GM18520 (cell line): ENCODE results near the gene ABLIM3.

Source experiments
- ATAC-seq: cut with Tn5 transposase; IDR thresholded peaks from one replicate; pipeline ENCODE4 v1.9.1; 2021; ENCODE audit not compliant: unreplicated experiment

Gene ABLIM3

GRCh38 chr5:149141224-149141956 lies at the start of gene ABLIM3:
Gene ABLIM3, plus strand, starts transcription at chr5:149141493. Its CDS starts 603 bp downstream, at chr5:149142096.
- no peak for ATAC-seq

DNA sequence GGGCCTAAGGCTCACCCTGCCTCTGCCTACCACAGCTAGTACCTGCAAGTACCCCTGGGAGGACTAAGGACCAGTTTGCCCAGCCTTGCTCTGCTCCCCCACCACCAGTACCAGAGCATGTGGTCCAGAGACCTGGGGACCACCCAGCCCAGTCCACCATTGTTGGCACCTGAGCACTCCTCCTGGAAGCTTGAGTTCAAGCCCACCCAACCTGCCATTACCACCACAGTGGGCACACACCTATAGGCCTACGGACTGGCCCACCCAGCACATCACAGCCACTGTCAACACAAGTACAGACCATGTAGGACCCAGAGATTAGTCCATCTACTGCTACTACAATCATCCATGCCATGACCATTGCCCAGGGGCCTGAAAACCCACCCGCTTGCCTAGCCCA lies 47.7 kb upstream of the ABLIM3 start:
- no peak for ATAC-seq

- no peak for ATAC-seq
Observed at GRCh38 chr5:149094996-149095395, 46.3 kb upstream of the ABLIM3 start.

DNA sequence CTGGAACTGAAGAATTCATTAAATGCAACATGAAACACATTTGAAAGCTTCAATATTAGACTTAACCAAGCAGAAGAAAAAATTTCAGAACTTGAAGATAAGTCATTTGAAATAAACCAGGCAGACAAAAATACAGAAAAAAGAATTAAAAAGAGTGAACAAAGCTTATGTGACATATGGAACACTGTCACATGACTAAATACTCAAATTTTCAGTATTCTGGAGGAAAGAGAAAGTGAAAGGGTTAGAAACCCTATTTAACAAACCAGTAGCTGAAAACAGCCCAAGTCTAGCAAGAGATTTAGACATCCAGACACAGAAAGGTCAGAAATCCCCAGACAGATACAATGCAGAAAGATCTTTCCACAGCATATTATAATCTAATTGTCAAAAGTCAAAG lies 41.4 kb upstream of the ABLIM3 start:
- ATAC-seq = no peak

- no peak for ATAC-seq
Observed at GRCh38 chr5:149100331-149100730, 41.0 kb upstream of the ABLIM3 start.

DNA sequence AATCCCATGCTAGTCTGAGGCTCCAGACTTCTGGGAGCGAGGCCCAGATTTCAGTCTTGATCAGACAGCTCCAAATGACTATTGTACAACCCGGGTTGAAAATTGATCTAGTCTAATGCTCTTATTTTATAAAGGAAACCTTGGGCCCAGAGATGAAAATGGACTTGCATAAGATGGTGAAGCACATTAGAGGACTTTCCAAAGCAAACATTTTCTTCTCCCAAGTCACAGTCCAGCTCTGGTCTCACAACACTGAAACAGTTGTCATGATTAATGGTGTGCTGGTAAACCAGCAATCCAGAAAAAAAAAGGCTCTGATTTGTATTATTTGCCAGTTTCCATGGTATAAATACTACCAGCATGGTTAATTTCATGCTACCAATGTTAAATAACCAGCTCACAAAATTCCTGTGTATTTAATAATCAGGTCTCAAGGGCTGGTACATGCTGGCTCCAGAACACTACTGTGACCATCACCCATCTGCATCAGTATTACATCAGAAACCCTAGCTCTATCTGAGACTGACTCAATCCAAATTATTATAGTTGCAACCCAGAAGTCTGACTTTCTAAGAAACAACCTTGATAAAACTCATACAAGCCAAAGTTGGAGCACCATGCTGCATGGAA lies 32.5 kb upstream of the ABLIM3 start:
- no peak for ATAC-seq

DNA sequence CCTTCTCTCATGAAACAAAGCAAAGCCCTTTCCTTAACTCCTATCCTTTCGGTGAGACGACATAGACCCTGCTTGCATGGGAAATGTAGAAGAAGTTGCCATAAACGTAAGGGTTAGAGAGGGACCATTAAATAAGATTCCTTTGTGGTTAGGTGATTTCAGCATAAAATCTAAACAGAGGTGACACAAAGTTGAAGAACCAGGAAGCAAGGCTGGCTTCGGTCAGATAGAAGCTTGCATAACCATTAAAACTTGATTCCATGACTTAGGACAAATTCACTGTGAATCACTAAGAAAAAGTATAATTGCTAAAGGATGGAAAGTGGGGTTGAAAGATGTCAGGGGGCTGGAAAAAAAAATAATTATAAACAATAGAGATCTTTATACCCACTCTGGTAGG lies 30.9 kb upstream of the ABLIM3 start:
- ATAC-seq = no peak

GRCh38 chr5:149113669-149114068 lies 27.6 kb upstream of the ABLIM3 start:
- ATAC-seq = no peak

- no peak for ATAC-seq
Observed at GRCh38 chr5:149114403-149115312, 26.6 kb upstream of the ABLIM3 start.

- ATAC-seq = peak; percentile 79
Observed at GRCh38 chr5:149117970-149118369, 23.3 kb upstream of the ABLIM3 start.

DNA sequence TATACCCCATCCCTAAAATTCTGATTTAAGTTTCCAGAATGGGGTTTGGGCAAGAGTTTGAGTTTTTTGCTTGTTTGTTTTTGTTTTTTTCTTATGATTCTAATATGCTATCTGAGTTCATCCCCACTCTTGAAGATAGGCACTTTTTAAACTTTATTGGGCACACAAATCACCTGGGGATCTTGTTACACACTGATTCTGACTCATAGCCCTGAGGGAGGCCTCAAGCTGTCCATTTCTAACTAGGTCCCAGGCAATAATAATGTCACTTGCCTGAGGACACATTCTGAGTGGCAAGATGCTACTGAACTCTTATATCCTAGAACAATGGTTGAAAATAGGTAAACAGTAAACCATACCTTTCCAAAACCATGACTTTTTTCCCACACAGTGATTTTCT lies 22.8 kb upstream of the ABLIM3 start:
- ATAC-seq = no peak

DNA sequence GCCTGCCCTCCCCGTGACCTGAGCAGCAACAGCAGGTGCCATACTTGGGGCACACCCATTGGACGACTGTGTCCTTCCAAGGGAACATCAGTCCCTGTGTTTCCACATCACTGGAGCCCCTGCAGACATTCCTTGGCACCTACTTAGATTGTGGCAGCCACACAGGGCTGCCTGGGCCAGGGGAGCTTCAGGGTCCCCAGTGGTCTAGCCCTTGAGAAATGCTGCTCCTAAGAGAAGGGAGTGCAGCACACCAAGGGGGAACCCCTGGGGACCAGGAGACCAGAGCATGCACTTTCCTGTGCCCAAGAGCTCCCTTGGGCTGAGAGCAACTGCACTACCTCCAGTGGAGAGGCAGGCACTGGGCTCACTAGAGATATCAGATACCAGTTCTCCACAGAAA lies 20.1 kb upstream of the ABLIM3 start:
- no peak for ATAC-seq

GRCh38 chr5:149123211-149123610 lies 18.1 kb upstream of the ABLIM3 start:
- no peak for ATAC-seq

DNA sequence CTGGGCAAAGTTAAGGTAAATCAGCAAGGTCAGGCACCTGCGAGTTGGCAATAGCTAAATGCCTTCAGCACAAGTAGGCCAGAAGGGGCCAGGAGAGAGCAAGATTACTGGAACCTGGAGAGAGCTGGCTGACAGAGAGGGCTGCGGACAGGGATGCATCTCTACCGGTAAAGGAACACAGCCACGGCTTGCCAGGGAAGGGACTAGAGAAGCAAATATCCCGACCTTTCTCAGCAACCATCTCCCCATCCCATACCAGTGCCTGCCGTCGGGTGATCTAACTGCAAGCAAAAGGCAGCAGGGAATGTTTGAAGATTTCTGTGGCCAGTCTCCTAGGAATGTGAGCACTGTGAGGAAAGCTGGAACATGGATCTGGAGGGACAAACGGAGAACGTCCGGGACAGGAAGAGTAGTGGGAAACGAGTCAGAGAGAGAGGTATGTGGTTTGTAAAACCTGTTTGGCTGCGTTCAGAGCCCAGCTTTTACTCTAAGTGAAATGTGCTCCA lies 15.9 kb upstream of the ABLIM3 start:
- ATAC-seq = no peak

GRCh38 chr5:149126906-149127305 lies 14.4 kb upstream of the ABLIM3 start:
- no peak for ATAC-seq

DNA sequence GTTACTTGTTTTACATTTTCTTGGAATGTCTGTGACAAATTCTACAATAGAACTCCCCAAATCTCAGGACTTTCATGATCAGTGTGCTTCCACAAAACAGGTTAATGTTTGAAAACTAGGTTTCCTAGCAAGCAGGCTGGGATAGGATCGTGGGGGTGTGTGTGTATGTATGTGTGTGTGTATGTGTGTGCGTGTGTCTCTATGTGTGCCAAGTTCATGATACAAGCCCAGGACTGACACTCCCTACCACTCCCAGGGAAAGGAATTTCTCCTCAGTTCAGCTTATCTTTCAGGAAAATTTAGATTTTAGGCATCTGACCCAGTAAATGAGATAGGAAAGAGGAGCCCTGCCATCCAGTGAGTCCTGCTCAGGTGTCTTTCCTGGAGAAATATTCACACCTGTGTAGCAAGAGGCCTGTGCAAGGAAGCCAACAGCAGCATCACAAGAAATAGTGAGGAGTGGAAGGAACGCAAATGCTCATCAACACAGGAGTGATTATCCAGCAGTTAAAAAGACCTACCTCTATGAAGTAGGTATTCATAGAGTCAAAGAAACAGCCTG lies 13.8 kb upstream of the ABLIM3 start:
- no peak for ATAC-seq

DNA sequence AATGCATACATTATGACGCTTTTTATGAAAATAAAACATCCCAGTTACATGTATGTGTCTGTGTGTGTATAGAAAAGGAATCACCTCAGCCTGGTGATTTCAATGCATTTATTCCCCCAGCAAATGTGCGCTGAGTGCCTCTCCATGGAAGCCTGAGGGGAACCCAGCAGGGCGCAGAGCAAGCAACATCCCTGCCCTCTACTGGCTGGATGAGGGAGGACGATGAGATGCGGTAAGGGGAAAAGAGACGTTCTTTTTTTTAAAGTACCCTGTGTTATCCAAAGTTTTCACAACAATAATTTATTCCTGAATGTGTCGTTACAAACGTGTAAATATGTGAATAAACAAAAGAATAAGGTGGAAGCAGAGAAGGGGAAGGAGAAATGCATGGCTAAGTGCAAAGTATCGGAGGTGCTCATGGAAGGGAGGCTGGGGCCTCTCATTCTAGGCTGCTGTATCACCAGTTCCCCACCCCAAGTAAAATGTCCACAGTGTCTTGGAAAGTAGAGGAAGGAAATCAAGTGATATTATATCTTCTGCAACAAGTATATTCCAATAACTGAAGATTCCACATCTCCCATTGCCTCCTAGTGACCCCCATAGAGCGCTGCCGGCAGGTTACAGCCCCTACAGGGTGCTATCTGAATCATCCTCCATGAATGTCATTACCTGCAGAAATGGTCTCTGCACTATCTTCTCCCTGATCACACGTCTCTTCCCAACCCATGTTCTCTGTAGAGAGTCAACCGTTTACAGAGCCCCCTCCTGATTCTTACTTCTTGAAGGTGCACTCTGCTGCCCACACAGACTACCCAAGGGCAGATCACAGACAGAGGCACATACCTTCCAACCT lies 13.0 kb upstream of the ABLIM3 start:
- no peak for ATAC-seq

- no peak for ATAC-seq
Observed at GRCh38 chr5:149129181-149129580, 12.1 kb upstream of the ABLIM3 start.

DNA sequence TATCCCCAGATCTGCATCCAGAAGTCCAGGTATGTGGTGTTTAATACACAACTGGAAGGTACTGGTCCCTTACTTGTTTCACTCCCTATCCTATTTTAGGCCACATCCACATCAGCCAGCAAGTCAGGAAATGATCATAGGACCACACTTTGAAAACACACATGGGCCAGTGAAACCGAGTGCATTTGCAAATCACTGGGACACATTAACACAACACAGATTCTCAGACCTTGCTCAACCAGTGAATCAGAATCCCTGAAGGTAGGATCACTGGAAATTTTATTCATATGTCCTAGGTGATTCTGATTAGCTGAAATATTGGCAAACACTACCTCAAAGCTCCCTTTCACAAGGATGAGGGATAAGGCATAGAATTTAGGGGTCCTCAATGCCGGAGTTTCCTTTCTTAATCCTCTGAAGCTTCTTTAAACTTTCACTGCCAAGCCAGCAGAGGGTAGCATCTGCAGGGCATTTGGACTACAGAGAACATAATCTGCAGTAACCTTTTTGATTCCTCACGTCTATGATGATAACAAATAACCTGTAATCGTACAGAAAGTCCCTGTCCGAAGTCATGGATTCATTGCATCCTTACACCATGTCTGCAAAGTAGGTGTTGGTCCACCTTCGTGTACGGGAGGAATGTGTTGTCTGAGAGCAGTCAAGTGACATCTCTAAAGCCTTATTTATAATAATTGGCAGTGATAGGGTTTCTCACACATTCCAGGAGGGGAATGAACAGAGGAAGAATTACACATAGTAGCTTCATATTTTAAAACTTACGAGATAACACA lies 11.0 kb upstream of the ABLIM3 start:
- ATAC-seq = no peak

GRCh38 chr5:149132474-149132873 lies 8.8 kb upstream of the ABLIM3 start:
- no peak for ATAC-seq
